GM19467 (cell line): ENCODE data around the gene ATP2A2.
"Not testable (repeated sequence)": the region's sequence is repeated elsewhere in the genome, so short reads cannot be mapped to it uniquely, and the experiment has no call there.

Experiments used
- ATAC-seq: cut with Tn5 transposase; IDR thresholded peaks from one replicate; pipeline ENCODE4 v1.9.1; 2021; ENCODE audit warnings: mild to moderate bottlenecking, moderate library complexity; ENCODE audit not compliant: unreplicated experiment

Gene ATP2A2

GRCh38 chr12:110365489-110366320 is 84.7 kb downstream of the ATP2A2 start:
- ATAC-seq, result no peak

- ATAC-seq, result no peak
These were observed 85.5 kb downstream of the ATP2A2 start for GRCh38 chr12:110366321-110367142.

GRCh38 chr12:110367181-110367864 is 86.3 kb downstream of the ATP2A2 start:
- ATAC-seq, result no peak

- no peak for ATAC-seq
These were observed 88.9 kb downstream of the ATP2A2 start for GRCh38 chr12:110369992-110370391.

- no peak for ATAC-seq
These were observed 89.7 kb downstream of the ATP2A2 start for GRCh38 chr12:110370732-110371231.

GRCh38 chr12:110371408-110372055 is 90.5 kb downstream of the ATP2A2 start:
- peak; percentile 52 for ATAC-seq

- no peak for ATAC-seq
These were observed 91.0 kb downstream of the ATP2A2 start for GRCh38 chr12:110372056-110372425.

- ATAC-seq, result no peak
These were observed 92.0 kb downstream of the ATP2A2 start for GRCh38 chr12:110373025-110373424.

GRCh38 chr12:110373425-110373824 is 92.4 kb downstream of the ATP2A2 start:
- no peak for ATAC-seq

GRCh38 chr12:110373962-110374611 is 93.0 kb downstream of the ATP2A2 start:
- ATAC-seq, result no peak

GRCh38 chr12:110378131-110378790 is 97.2 kb downstream of the ATP2A2 start:
- not testable (repeated sequence) for ATAC-seq

GRCh38 chr12:110379197-110379596 is 98.2 kb downstream of the ATP2A2 start:
- no peak for ATAC-seq

- no peak for ATAC-seq
These were observed 98.6 kb downstream of the ATP2A2 start for GRCh38 chr12:110379631-110380030.

GRCh38 chr12:110382683-110383082 is 101.6 kb downstream of the ATP2A2 start:
- ATAC-seq, result no peak
